Ecto neural progenitor cell (in vitro differentiated cells): Measurements from ENCODE around the gene CD7.
A peak's percentile ranks its signal among the peaks of the same experiment; 100 is the strongest.

Experiments used
- DNase-seq: peaks from one replicate; pipeline ENCODE4 v3.0.0-alpha.2; 2018; ENCODE audit warnings: low spot score

Gene CD7

GRCh38 chr17:82314012-82314726, 3.2 kb downstream of the CD7 start:
- DNase-seq, result no peak

- DNase-seq, result no peak
These were observed 4.0 kb downstream of the CD7 start for GRCh38 chr17:82313195-82314011.

GRCh38 chr17:82311971-82312370, 5.4 kb downstream of the CD7 start:
- no peak for DNase-seq

GRCh38 chr17:82310877-82311276, 6.5 kb downstream of the CD7 start:
- no peak for DNase-seq

GRCh38 chr17:82309656-82310570, 7.5 kb downstream of the CD7 start:
- DNase-seq, result no peak

GRCh38 chr17:82305727-82306300, 11.6 kb downstream of the CD7 start:
- DNase-seq, result no peak

- no peak for DNase-seq
These were observed 12.3 kb downstream of the CD7 start for GRCh38 chr17:82304826-82305726.

- DNase-seq, result no peak
These were observed 13.2 kb downstream of the CD7 start for GRCh38 chr17:82303944-82304808.

- DNase-seq, result no peak
These were observed 14.1 kb downstream of the CD7 start for GRCh38 chr17:82302991-82303943.

- DNase-seq, result no peak
These were observed 14.8 kb downstream of the CD7 start for GRCh38 chr17:82302568-82302963.

- no peak for DNase-seq
These were observed 15.4 kb downstream of the CD7 start for GRCh38 chr17:82301916-82302567.

- no peak for DNase-seq
These were observed 16.0 kb downstream of the CD7 start for GRCh38 chr17:82301300-82301915.

GRCh38 chr17:82300707-82301270, 16.6 kb downstream of the CD7 start:
- peak; percentile 85 for DNase-seq

GRCh38 chr17:82300228-82300627, 17.2 kb downstream of the CD7 start:
- DNase-seq, result no peak

- DNase-seq, result no peak
These were observed 18.0 kb downstream of the CD7 start for GRCh38 chr17:82299452-82299851.

- no peak for DNase-seq
These were observed 18.6 kb downstream of the CD7 start for GRCh38 chr17:82298538-82299421.
